ENCODE results near the gene HPSE2. TPM values are rescaled to one million over a fixed set of nuclear protein-coding genes. Genes with fewer than 3 reads are reported as not detected.
A peak's percentile ranks its signal among the peaks of the same experiment; 100 is the strongest.

Gene HPSE2
- total RNA-seq, 1 donor from 2014 or later, result not detected

GRCh38 chr10:98427011-98427515, 808.6 kb downstream of the HPSE2 start:
- intact Hi-C loops (cut with micrococcal nuclease), result no loop called here

GRCh38 chr10:98425511-98426352, 809.9 kb downstream of the HPSE2 start:
- Histone ChIP-seq H3K4me1 (peaks cover 12% of the 10 kb centered on the region), H3K36me3 (peaks cover 69% of the 10 kb centered on the region), H3K4me3 (no peak overlapping the region), H3K27ac (replicated peaks) (no peak overlapping the region), H3K27me3 (ENCODE audit: low read depth) (no peaks in the 10 kb centered on the region), H3K9me3 (replicated peaks) (no peaks in the 10 kb centered on the region)
- TF ChIP-seq CTCF (IDR thresholded peaks at IDR 0.05; ENCODE audit: borderline replicate concordance), result peak; percentile 82
- intact Hi-C loops (cut with micrococcal nuclease), result no loop called here
- DNase-seq, result peak; percentile 40

More at GRCh38 chr10:98427011-98427515, 808.6 kb downstream of the HPSE2 start:
- no peaks in the 10 kb centered on the region for H3K27me3 ChIP-seq (ENCODE audit: low read depth)
- H3K27ac ChIP-seq (replicated peaks), result no peak overlapping the region
- DNase-seq, result peak; percentile 12
- peaks cover 3% of the 10 kb centered on the region for H3K9me3 ChIP-seq (replicated peaks)
- TF ChIP-seq CTCF (IDR thresholded peaks at IDR 0.05; ENCODE audit: borderline replicate concordance), result no peak
- no peak overlapping the region for H3K4me3 ChIP-seq
- H3K36me3 ChIP-seq, result peaks cover 83% of the 10 kb centered on the region
- peaks cover 18% of the 10 kb centered on the region for H3K4me1 ChIP-seq

GRCh38 chr10:98424295-98425254, 811.1 kb downstream of the HPSE2 start:
- Histone ChIP-seq H3K9me3 (replicated peaks) (no peaks in the 10 kb centered on the region), H3K27me3 (ENCODE audit: low read depth) (no peaks in the 10 kb centered on the region), H3K4me1 (peaks cover 10% of the 10 kb centered on the region), H3K27ac (replicated peaks) (no peak overlapping the region), H3K4me3 (no peak overlapping the region), H3K36me3 (peaks cover 64% of the 10 kb centered on the region)
- no peak for DNase-seq
- intact Hi-C loops (cut with micrococcal nuclease), result no loop called here
- TF ChIP-seq CTCF (IDR thresholded peaks at IDR 0.05; ENCODE audit: borderline replicate concordance), result no peak

- Histone ChIP-seq H3K4me1 (peaks cover 10% of the 10 kb centered on the region), H3K36me3 (peaks cover 64% of the 10 kb centered on the region), H3K27ac (replicated peaks) (no peak overlapping the region), H3K9me3 (replicated peaks) (no peaks in the 10 kb centered on the region), H3K27me3 (ENCODE audit: low read depth) (no peaks in the 10 kb centered on the region), H3K4me3 (no peak overlapping the region)
- intact Hi-C loops (cut with micrococcal nuclease), result no loop called here
- TF ChIP-seq CTCF (IDR thresholded peaks at IDR 0.05; ENCODE audit: borderline replicate concordance), result peak; percentile 37
- DNase-seq, result no peak
Observed at GRCh38 chr10:98423691-98424120, 811.9 kb downstream of the HPSE2 start.

GRCh38 chr10:98422182-98422581, 813.5 kb downstream of the HPSE2 start:
- Histone ChIP-seq H3K36me3 (peaks cover 64% of the 10 kb centered on the region), H3K9me3 (replicated peaks) (no peaks in the 10 kb centered on the region), H3K4me3 (no peak overlapping the region), H3K27me3 (ENCODE audit: low read depth) (no peaks in the 10 kb centered on the region), H3K27ac (replicated peaks) (no peak overlapping the region), H3K4me1 (peaks cover 10% of the 10 kb centered on the region)
- no peak for TF ChIP-seq CTCF (IDR thresholded peaks at IDR 0.05; ENCODE audit: borderline replicate concordance)
- intact Hi-C loops (cut with micrococcal nuclease), result no loop called here
- no peak for DNase-seq
